Measurements from ENCODE around the gene FIGN. TPM values are rescaled to one million over a fixed set of nuclear protein-coding genes. Genes with fewer than 3 reads are reported as not detected.

FIGN gene
- total RNA-seq, 2 experiments from 2014 or later, result not detected

GRCh38 chr2:163572850-163573249 lies 163.0 kb downstream of the FIGN start:
- DNase-seq, result no peak
- Histone ChIP-seq H3K27me3 (ENCODE audit: control insufficient read depth in 1 of 2, insufficient read depth in 2 of 2, low read length in 2 of 2) (no peaks in the 10 kb centered on the region), H3K9me3 (ENCODE audit: control insufficient read depth in 1 of 2, insufficient read depth in 1 of 2, low read length in 2 of 2) (peaks cover 0 to 9% of the 10 kb centered on the region in 2 experiments), H3K36me3 (ENCODE audit: insufficient read depth, low read length) (no peaks in the 10 kb centered on the region), H3K4me3 (ENCODE audit: low read length) (no peak overlapping the region), H3K4me1 (ENCODE audit: insufficient read depth, low read length) (no peaks in the 10 kb centered on the region), H3K27ac (ENCODE audit: low read depth in 1 of 2, low read length in 2 of 2) (no peak overlapping the region)
- no peak for TF ChIP-seq CTCF (IDR thresholded peaks at IDR 0.05)
- ChIA-PET CTCF (no interaction called here), POLR2A (no interaction called here)
- Mint-ChIP-seq H3K4me3 (no peak overlapping the region), H3K36me3 (ENCODE audit: low read depth) (no peaks in the 10 kb centered on the region), H3K9me3 (peaks cover 2% of the 10 kb centered on the region), H3K27me3 (no peaks in the 10 kb centered on the region), H3K4me1 (ENCODE audit: low read depth) (no peaks in the 10 kb centered on the region), H3K27ac (no peak overlapping the region)
- ATAC-seq (ENCODE audit: poor library complexity), result no peak
- intact Hi-C loops (cut with DNase I, micrococcal nuclease), result no loop called here

- Mint-ChIP-seq H3K36me3 (ENCODE audit: low read depth) (no peaks in the 10 kb centered on the region), H3K4me1 (ENCODE audit: low read depth) (no peaks in the 10 kb centered on the region), H3K4me3 (no peak overlapping the region), H3K9me3 (peaks cover 2% of the 10 kb centered on the region), H3K27ac (no peak overlapping the region), H3K27me3 (no peaks in the 10 kb centered on the region)
- no peak overlapping the region for H3K4me3 ChIP-seq (ENCODE audit: low read length)
- no peaks in the 10 kb centered on the region for H3K4me1 ChIP-seq (ENCODE audit: insufficient read depth, low read length)
- ChIA-PET CTCF (no interaction called here), POLR2A (no interaction called here)
- DNase-seq (no peak), ATAC-seq (ENCODE audit: poor library complexity) (no peak)
- intact Hi-C loops (cut with DNase I, micrococcal nuclease), result no loop called here
- TF ChIP-seq CTCF (IDR thresholded peaks at IDR 0.05), result no peak
- no peaks in the 10 kb centered on the region for H3K27me3 ChIP-seq (ENCODE audit: control insufficient read depth in 1 of 2, insufficient read depth in 2 of 2, low read length in 2 of 2)
- H3K36me3 ChIP-seq (ENCODE audit: insufficient read depth, low read length), result no peaks in the 10 kb centered on the region
- H3K9me3 ChIP-seq (ENCODE audit: control insufficient read depth in 1 of 2, insufficient read depth in 1 of 2, low read length in 2 of 2), result peaks cover 0 to 9% of the 10 kb centered on the region in 2 experiments
- H3K27ac ChIP-seq (ENCODE audit: low read depth in 1 of 2, low read length in 2 of 2), result no peak overlapping the region
Measured at GRCh38 chr2:163571423-163572102, 164.2 kb downstream of the FIGN start.

GRCh38 chr2:163570391-163570790 lies 165.4 kb downstream of the FIGN start:
- ATAC-seq (ENCODE audit: poor library complexity) (no peak), DNase-seq (no peak)
- H3K36me3 ChIP-seq (ENCODE audit: insufficient read depth, low read length), result no peaks in the 10 kb centered on the region
- H3K27ac ChIP-seq (ENCODE audit: low read depth in 1 of 2, low read length in 2 of 2), result no peak overlapping the region
- Mint-ChIP-seq H3K36me3 (ENCODE audit: low read depth) (no peaks in the 10 kb centered on the region), H3K4me3 (no peak overlapping the region), H3K27me3 (no peaks in the 10 kb centered on the region), H3K9me3 (peaks cover 2% of the 10 kb centered on the region), H3K4me1 (ENCODE audit: low read depth) (no peaks in the 10 kb centered on the region), H3K27ac (no peak overlapping the region)
- ChIA-PET POLR2A (no interaction called here), CTCF (no interaction called here)
- no peak for TF ChIP-seq CTCF (IDR thresholded peaks at IDR 0.05)
- H3K9me3 ChIP-seq (ENCODE audit: control insufficient read depth in 1 of 2, insufficient read depth in 1 of 2, low read length in 2 of 2), result peaks cover 0 to 9% of the 10 kb centered on the region in 2 experiments
- H3K27me3 ChIP-seq (ENCODE audit: control insufficient read depth in 1 of 2, insufficient read depth in 2 of 2, low read length in 2 of 2), result no peaks in the 10 kb centered on the region
- no peaks in the 10 kb centered on the region for H3K4me1 ChIP-seq (ENCODE audit: insufficient read depth, low read length)
- H3K4me3 ChIP-seq (ENCODE audit: low read length), result no peak overlapping the region
- intact Hi-C loops (cut with DNase I, micrococcal nuclease), result no loop called here

Measured in CD4-positive, alpha-beta T cell (primary cell).